Cardiac muscle cell (in vitro differentiated cells and primary cell): Measurements from ENCODE around the gene GOLGA7B. TPM values are rescaled to one million over a fixed set of nuclear protein-coding genes. Genes with fewer than 3 reads are reported as not detected.

ENCODE experiments used
- DNase-seq, 2 donors: peaks; one replicate each; pipeline versions ENCODE4 v3.0.0 to v3.0.0-alpha.2; 2010 to 2017; ENCODE audit warnings: low read depth in 1 of 2, low spot score in 1 of 2
- H3K27ac ChIP-seq: fragments of 200-600 bp; sonication (generic); 2 replicates; pipeline ENCODE4 v1.5.1; 2016
- H3K27me3 ChIP-seq: fragments of 200-600 bp; sonication (generic); 2 replicates; pipeline ENCODE4 v1.6.0; 2016; ENCODE audit warnings: control low read depth
- H3K36me3 ChIP-seq: fragments of 200-600 bp; sonication (generic); 2 replicates; pipeline ENCODE4 v1.5.1; 2016; ENCODE audit warnings: control low read depth
- H3K4me1 ChIP-seq: fragments of 200-600 bp; sonication (generic); 2 replicates; pipeline ENCODE4 v1.8.1; 2017; ENCODE audit warnings: low read depth, mild to moderate bottlenecking, mixed run types
- H3K4me3 ChIP-seq: fragments of 200-600 bp; sonication (generic); 2 replicates; pipeline ENCODE4 v1.5.1; 2016; ENCODE audit warnings: mild to moderate bottlenecking
- H3K9me3 ChIP-seq: fragments of 200-600 bp; sonication (generic); 2 replicates; pipeline ENCODE4 v1.5.1; 2017; ENCODE audit warnings: low read depth, mild to moderate bottlenecking, control low read depth
- CTCF ChIP-seq: IDR thresholded peaks from 2 replicates; pipeline ENCODE4 v1.5.1; 2012; ENCODE audit warnings: low read depth, mild to moderate bottlenecking, low read length
- polyA plus RNA-seq: library from polyadenylated mRNA; unstranded; fragments of >200 nt; fragmentation: Nextera tagmentation; extraction: Ambion mirVana; gene quantifications from 2 replicates; pipeline ENCODE4 v1.2.1, GENCODE V29; 2016
- total RNA-seq: library from RNA; depleted of rRNA; stranded (reverse); fragments of >200 nt; gene quantifications from 2 replicates; pipeline ENCODE4 v1.2.3, GENCODE V29; 2016

GOLGA7B gene
- total and polyA plus RNA-seq, 2 experiments from 2014 or later, result 0.27 to 2.8 TPM

- Histone ChIP-seq H3K9me3 (no peaks in the 10 kb centered on the region), H3K27ac (peak overlapping the region; percentile 74), H3K36me3 (no peaks in the 10 kb centered on the region), H3K27me3 (no peaks in the 10 kb centered on the region), H3K4me1 (peaks cover 14% of the 10 kb centered on the region), H3K4me3 (no peak overlapping the region)
- no peak for TF ChIP-seq CTCF
- DNase-seq, result no peak
These were observed 31.1 kb upstream of the GOLGA7B start for GRCh38 chr10:97818572-97818971.

GRCh38 chr10:97820096-97820704 is 29.4 kb upstream of the GOLGA7B start:
- no peak for DNase-seq
- no peaks in the 10 kb centered on the region for H3K9me3 ChIP-seq
- no peak overlapping the region for H3K27ac ChIP-seq
- no peaks in the 10 kb centered on the region for H3K27me3 ChIP-seq
- H3K4me3 ChIP-seq, result no peak overlapping the region
- H3K4me1 ChIP-seq, result peaks cover 14% of the 10 kb centered on the region
- H3K36me3 ChIP-seq, result no peaks in the 10 kb centered on the region
- no peak for TF ChIP-seq CTCF

GRCh38 chr10:97821308-97822038 is 28.2 kb upstream of the GOLGA7B start:
- no peak for DNase-seq
- H3K4me3 ChIP-seq, result no peak overlapping the region

GRCh38 chr10:97822261-97822687 is 27.4 kb upstream of the GOLGA7B start:
- Histone ChIP-seq H3K27ac (no peak overlapping the region), H3K27me3 (no peaks in the 10 kb centered on the region), H3K9me3 (no peaks in the 10 kb centered on the region), H3K4me1 (peaks cover 14% of the 10 kb centered on the region), H3K36me3 (no peaks in the 10 kb centered on the region), H3K4me3 (no peak overlapping the region)
- no peak for DNase-seq
- TF ChIP-seq CTCF, result no peak

More at GRCh38 chr10:97821308-97822038, 28.2 kb upstream of the GOLGA7B start:
- no peak for TF ChIP-seq CTCF
- Histone ChIP-seq H3K36me3 (no peaks in the 10 kb centered on the region), H3K4me1 (peaks cover 14% of the 10 kb centered on the region), H3K9me3 (no peaks in the 10 kb centered on the region), H3K27ac (no peak overlapping the region), H3K27me3 (no peaks in the 10 kb centered on the region)

- no peak for TF ChIP-seq CTCF
- no peaks in the 10 kb centered on the region for H3K36me3 ChIP-seq
- H3K27me3 ChIP-seq, result no peaks in the 10 kb centered on the region
- DNase-seq, result no peak
- no peak overlapping the region for H3K4me3 ChIP-seq
- no peaks in the 10 kb centered on the region for H3K9me3 ChIP-seq
- H3K27ac ChIP-seq, result no peak overlapping the region
- peaks cover 2% of the 10 kb centered on the region for H3K4me1 ChIP-seq
These were observed 25.9 kb upstream of the GOLGA7B start for GRCh38 chr10:97823734-97824133.
